Right lobe of liver (tissue), 6 donors: Measurements from ENCODE around the gene MC2R. TPM values are rescaled to one million over a fixed set of nuclear protein-coding genes. Genes with fewer than 3 reads are reported as not detected.

Source experiments
- ATAC-seq, 4 donors: fragments of 200-7000 bp; cut with Tn5 transposase; one replicate each; pipeline ENCODE4 v1.9.1; 2020; ENCODE audit warnings: mild to moderate bottlenecking in 4 of 4, moderate library complexity in 4 of 4
- DNase-seq, 3 donors: peaks; one replicate each; pipeline ENCODE4 v3.0.0-alpha.2; 2020
- H3K27ac ChIP-seq, 3 donors: fragments of 200-600 bp; one replicate each; pipeline ENCODE4 v1.8.0; 2022
- H3K27me3 ChIP-seq, 2 donors: fragments of 200-600 bp; one replicate each; pipeline ENCODE4 v1.8.0; 2022
- H3K36me3 ChIP-seq, 4 donors: fragments of 200-600 bp; sonication (generic) in 1 of 4; one replicate each; pipeline versions ENCODE4 v1.5.1 to v1.8.0; 2017 to 2022; ENCODE audit warnings: control low read depth in 1 of 4
- H3K4me1 ChIP-seq, 4 donors: fragments of 200-600 bp; sonication (generic) in 1 of 4; one replicate each; pipeline versions ENCODE4 v1.5.1 to v1.8.0; 2017 to 2022; ENCODE audit warnings: control low read depth in 1 of 4
- H3K4me3 ChIP-seq, 3 donors: fragments of 200-600 bp; one replicate each; pipeline ENCODE4 v1.8.0; 2022
- H3K9me3 ChIP-seq, 4 donors: fragments of 200-600 bp; sonication (generic) in 1 of 4; one replicate each; pipeline versions ENCODE4 v1.5.1 to v1.8.0; 2017 to 2022; ENCODE audit warnings: control low read depth in 1 of 4
- POLR2A ChIP-seq: fragments of 450-650 bp; IDR thresholded peaks from one replicate; pipeline ENCODE4 v1.6.1; 2017; ENCODE audit warnings: antibody characterized with exemption, mild to moderate bottlenecking
- WGBS: methylation state at CpG from one replicate; pipeline ENCODE4 v1.1.6; 2018; ENCODE audit warnings: low coverage, low lambda C conversion rate; ENCODE audit not compliant: insufficient coverage; ENCODE audit errors: missing lambda C conversion rate; 5-methylcytosine and 5-hydroxymethylcytosine counted together
- intact Hi-C, 2 donors: fragments of 100-400 bp; cut with DNase I; formaldehyde crosslinking; loops; one replicate each; pipeline versions ENCODE4 v1.11.2 to v1.14.1; 2022
- total RNA-seq, 6 experiments: library from RNA; depleted of rRNA in 2 of 6; stranded (reverse); fragments of >200 nt in 2 of 6; fragmentation: NEBNext Ultra II Directional in 3 of 6; extraction: Animal tissue kit (Norgen Biotek cat#: 25700) in 3 of 6; gene quantifications; one replicate each; pipeline versions ENCODE4 v1.1.0 to v1.2.4, GENCODE V29; 2016 to 2023
- TF ChIP-seq, protein P1 (sequence below), 4 donors: fragments of 200-600 bp in 3 of 4; fragments of 450-650 bp in 1 of 4; IDR thresholded peaks; one replicate each; pipeline versions ENCODE4 v1.5.1 to v1.8.0; 2016 to 2022; ENCODE audit warnings: antibody characterized with exemption in 4 of 4, mild to moderate bottlenecking in 2 of 4
- donor health status: DM: no; HTN: yes; CAD: no.
- donor health status: DM: no; HTN: no; CAD: no.
- donor health status: DM: no; HTN: no; CAD: no.
- donor health status: DM: no; HTN: yes; CAD: no.
- donor health status: DM: no; HTN: yes; CAD: no.

The MC2R gene
- total RNA-seq, 6 experiments from 2014 or later, result 0.04 TPM; not detected in 5

DNA sequence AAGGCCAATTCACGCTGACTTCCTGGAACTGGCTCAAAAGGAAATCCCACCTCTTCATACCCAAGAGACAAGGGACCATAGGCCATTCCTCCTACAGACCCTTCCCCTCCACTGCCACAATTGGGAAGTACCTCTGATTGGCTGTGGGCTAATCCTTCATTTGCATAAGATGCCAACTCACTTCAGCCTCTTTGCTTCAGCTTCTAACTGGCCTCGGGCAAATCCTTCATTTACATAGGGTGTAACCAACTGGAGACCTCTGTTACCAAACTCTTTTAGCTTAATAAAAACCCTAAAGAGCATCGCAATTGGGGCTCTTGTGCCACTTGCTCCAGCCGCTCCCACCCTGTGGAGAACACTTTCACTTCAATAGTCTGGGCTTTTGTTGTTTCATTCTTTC is 38.2 kb downstream of the MC2R start:
- intact Hi-C loops, result no loop called here
- no peaks in the 10 kb centered on the region for H3K27me3 ChIP-seq
- TF ChIP-seq POLR2A, result no peak
- TF ChIP-seq, protein P1, sequence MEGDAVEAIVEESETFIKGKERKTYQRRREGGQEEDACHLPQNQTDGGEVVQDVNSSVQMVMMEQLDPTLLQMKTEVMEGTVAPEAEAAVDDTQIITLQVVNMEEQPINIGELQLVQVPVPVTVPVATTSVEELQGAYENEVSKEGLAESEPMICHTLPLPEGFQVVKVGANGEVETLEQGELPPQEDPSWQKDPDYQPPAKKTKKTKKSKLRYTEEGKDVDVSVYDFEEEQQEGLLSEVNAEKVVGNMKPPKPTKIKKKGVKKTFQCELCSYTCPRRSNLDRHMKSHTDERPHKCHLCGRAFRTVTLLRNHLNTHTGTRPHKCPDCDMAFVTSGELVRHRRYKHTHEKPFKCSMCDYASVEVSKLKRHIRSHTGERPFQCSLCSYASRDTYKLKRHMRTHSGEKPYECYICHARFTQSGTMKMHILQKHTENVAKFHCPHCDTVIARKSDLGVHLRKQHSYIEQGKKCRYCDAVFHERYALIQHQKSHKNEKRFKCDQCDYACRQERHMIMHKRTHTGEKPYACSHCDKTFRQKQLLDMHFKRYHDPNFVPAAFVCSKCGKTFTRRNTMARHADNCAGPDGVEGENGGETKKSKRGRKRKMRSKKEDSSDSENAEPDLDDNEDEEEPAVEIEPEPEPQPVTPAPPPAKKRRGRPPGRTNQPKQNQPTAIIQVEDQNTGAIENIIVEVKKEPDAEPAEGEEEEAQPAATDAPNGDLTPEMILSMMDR (IDR thresholded peaks at IDR 0.05), result no peak
- H3K4me1 ChIP-seq, result no peaks in the 10 kb centered on the region
- 57% methylated on average over 3 of the region's 4 CpGs for WGBS
- no peak overlapping the region for H3K4me3 ChIP-seq
- DNase-seq (no peak), ATAC-seq (no peak)
- no peaks in the 10 kb centered on the region for H3K36me3 ChIP-seq
- H3K9me3 ChIP-seq, result no peaks in the 10 kb centered on the region
- H3K27ac ChIP-seq, result no peak overlapping the region

DNA sequence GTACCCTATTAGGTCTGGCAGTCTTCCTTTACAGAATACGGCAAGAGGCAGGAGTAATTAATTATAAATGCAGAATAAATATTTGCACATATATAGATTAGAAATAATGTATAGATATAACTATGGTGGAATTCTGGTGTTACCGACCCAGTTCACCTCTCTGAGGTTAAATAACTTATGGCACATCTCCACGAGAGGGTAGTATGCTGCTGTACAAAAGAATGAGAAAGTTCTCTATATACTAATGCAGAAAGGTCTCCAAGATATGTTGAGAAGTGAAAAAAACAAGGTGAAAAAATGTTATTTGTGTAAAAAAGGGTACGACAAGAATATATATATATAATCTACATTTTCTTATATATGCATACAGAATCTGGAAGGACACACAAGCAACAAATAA is 40.8 kb downstream of the MC2R start:
- 50% methylated on average over 4 of the region's 4 CpGs for WGBS
- no peak for ATAC-seq

DNA sequence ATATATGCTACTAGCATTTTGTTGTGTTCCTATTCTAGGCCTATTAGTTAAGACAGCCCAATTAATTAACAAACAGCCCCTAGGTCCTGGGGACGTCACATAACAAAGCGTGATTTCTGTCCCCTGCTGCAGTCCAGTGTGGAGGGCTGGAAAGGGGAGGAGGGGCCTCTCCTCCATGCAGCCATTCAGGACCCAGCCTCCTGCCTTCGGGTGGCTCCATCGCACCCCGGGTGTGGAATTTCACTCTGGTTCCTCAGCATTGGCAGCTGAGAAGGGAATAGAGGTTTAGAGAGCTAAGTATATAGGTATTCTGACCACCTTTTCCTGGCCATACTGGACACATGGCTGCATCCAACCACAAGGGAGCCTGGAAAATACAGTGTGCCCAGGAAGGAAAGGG is 42.4 kb downstream of the MC2R start:
- WGBS, result 48% methylated on average over 2 of the region's 5 CpGs
- no peak overlapping the region for H3K4me3 ChIP-seq
- H3K27ac ChIP-seq, result no peak overlapping the region
- no peaks in the 10 kb centered on the region for H3K9me3 ChIP-seq
- no peaks in the 10 kb centered on the region for H3K36me3 ChIP-seq
- ATAC-seq (no peak), DNase-seq (no peak)
- no peaks in the 10 kb centered on the region for H3K4me1 ChIP-seq
- intact Hi-C loops, result no loop called here
- H3K27me3 ChIP-seq, result no peaks in the 10 kb centered on the region
- TF ChIP-seq, protein P1 (IDR thresholded peaks at IDR 0.05), result no peak
- no peak for TF ChIP-seq POLR2A

More for the DNA sequence above, 40.8 kb downstream of the MC2R start:
- Histone ChIP-seq H3K27me3 (no peaks in the 10 kb centered on the region), H3K36me3 (no peaks in the 10 kb centered on the region), H3K27ac (no peak overlapping the region), H3K9me3 (no peaks in the 10 kb centered on the region), H3K4me1 (no peaks in the 10 kb centered on the region), H3K4me3 (no peak overlapping the region)
- no peak for DNase-seq
- intact Hi-C loops, result no loop called here
- TF ChIP-seq, protein P1 (IDR thresholded peaks at IDR 0.05), result no peak
- TF ChIP-seq POLR2A, result no peak

DNA sequence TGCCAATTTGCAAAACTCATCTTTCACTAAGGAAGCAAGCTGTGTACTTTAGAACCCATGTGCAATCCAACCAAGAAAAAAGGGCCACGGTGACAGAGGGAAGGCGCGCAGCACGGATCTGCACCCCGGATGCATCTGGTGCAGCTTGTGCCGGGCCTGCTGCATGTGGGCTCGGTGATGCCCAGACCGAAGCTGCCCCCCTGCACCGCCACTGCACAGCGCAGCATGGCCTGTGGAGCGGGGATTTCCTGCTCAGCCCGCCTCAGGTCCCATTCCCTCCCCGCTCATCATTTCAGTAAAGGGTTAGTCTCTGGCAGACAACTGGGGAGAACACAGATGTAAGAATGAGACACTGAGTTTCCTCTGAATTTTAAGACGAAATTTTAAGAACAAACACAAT is 43.0 kb downstream of the MC2R start:
- Histone ChIP-seq H3K27me3 (no peaks in the 10 kb centered on the region), H3K36me3 (no peaks in the 10 kb centered on the region), H3K4me3 (no peak overlapping the region), H3K9me3 (no peaks in the 10 kb centered on the region), H3K4me1 (no peaks in the 10 kb centered on the region), H3K27ac (no peak overlapping the region)
- WGBS, result 60% methylated on average over 7 of the region's 14 CpGs
- DNase-seq (no peak), ATAC-seq (no peak)
- TF ChIP-seq, protein P1 (IDR thresholded peaks at IDR 0.05), result no peak
- no peak for TF ChIP-seq POLR2A
- intact Hi-C loops, result no loop called here

DNA sequence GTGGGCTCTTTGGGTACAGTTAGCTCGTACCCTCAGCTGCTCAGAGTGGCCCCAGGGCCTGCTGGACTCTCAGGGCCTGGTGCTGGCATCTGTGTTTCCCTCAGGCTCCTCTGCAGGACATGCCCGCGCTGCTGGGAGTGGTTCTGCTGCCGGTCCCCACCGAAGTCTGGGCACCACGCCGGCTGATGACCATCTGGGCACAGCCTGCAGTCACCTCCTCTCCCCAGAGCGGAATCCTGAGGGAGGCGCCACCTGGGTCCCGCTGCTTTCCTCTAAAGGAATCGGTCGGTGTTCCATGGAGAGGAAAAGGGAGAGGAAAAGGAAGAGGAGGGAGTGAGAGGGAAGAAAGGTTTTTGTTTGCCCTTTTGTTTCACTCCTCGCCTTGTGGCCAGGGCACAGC is 43.6 kb downstream of the MC2R start:
- WGBS, result 20% methylated on average over 1 of the region's 13 CpGs
- ATAC-seq, result no peak

More for the DNA sequence above, 43.6 kb downstream of the MC2R start:
- H3K4me1 ChIP-seq, result no peaks in the 10 kb centered on the region
- no peak for DNase-seq
- no peak overlapping the region for H3K4me3 ChIP-seq
- H3K36me3 ChIP-seq, result no peaks in the 10 kb centered on the region
- no peaks in the 10 kb centered on the region for H3K27me3 ChIP-seq
- H3K9me3 ChIP-seq, result no peaks in the 10 kb centered on the region
- intact Hi-C loops, result no loop called here
- TF ChIP-seq, protein P1 (IDR thresholded peaks at IDR 0.05), result no peak
- no peak for TF ChIP-seq POLR2A
- H3K27ac ChIP-seq, result no peak overlapping the region
